ENCODE results near the gene RNU7-1. TPM values are rescaled to one million over a fixed set of nuclear protein-coding genes. Genes with fewer than 3 reads are reported as not detected.
A peak's percentile ranks its signal among the peaks of the same experiment; 100 is the strongest.

RNU7-1 gene
- total and polyA plus RNA-seq, 2 donors (not counting 1 experiment from before 2014, with no cell fraction given), result not detected

- Histone ChIP-seq H2AFZ (ENCODE audit: insufficient read depth, low read depth, low read length, poor library complexity, severe bottlenecking) (no peak overlapping the region), H3K4me2 (replicated peaks; ENCODE audit: low read depth, low read length, poor library complexity, severe bottlenecking) (peak overlapping the region; percentile 36), H3K27me3 (replicated peaks in 1 of 4; ENCODE audit: control extremely low read depth in 1 of 4, control insufficient read depth in 3 of 4, insufficient read depth in 4 of 4, low read length in 3 of 4) (no peaks in the 10 kb centered on the region), H3K36me3 (replicated peaks in 1 of 2; ENCODE audit: control extremely low read depth in 1 of 2, control insufficient read depth in 1 of 2, extremely low read depth in 1 of 2, insufficient read depth in 2 of 2, low read length in 1 of 2) (peaks cover 0 to 61% of the 10 kb centered on the region in 2 experiments), H3K4me3 (ENCODE audit: control extremely low read depth in 1 of 5, extremely low read depth in 1 of 5, insufficient read depth in 1 of 5, low read depth in 2 of 5, low read length in 4 of 5) (no peak overlapping the region), H3K79me2 (ENCODE audit: control insufficient read depth, insufficient read depth, low read length) (peaks cover 36% of the 10 kb centered on the region), H3K27ac (ENCODE audit: low read length in 2 of 2) (peak overlapping the region; percentile 30 to 63), H4K20me1 (ENCODE audit: control insufficient read depth, insufficient read depth, low read length, poor library complexity, severe bottlenecking) (peaks cover 14% of the 10 kb centered on the region), H3K9me3 (ENCODE audit: control extremely low read depth in 1 of 3, control insufficient read depth in 2 of 3, insufficient read depth in 1 of 3, low read length in 2 of 3) (no peaks in the 10 kb centered on the region), H3K9ac (ENCODE audit: low read length) (no peak overlapping the region), H3K4me1 (ENCODE audit: control insufficient read depth in 2 of 2, insufficient read depth in 2 of 2, low read length in 2 of 2) (peaks cover 58 to 69% of the 10 kb centered on the region in 2 donors)
- ATAC-seq (ENCODE audit: low read depth) (peak; percentile 57), DNase-seq (peak; percentile 93)
- Mint-ChIP-seq H3K27ac (peak overlapping the region; percentile 91), H3K9me3 (ENCODE audit: insufficient read depth) (no peaks in the 10 kb centered on the region), H3K4me1 (peaks cover 63% of the 10 kb centered on the region), H3K27me3 (no peaks in the 10 kb centered on the region), H3K4me3 (no peak overlapping the region)
- ChIA-PET CTCF (interaction anchor here (0.9 to 13.5 kb wide), 16 partner anchors 10 to 154 kb away, joined by 3 to 944 read pairs (median 6); partner anchors contain the start of genes C12orf57, C1RL, LPCAT3 and PTPN6), POLR2A (interaction anchor here (0.6 to 18.2 kb wide), 4 partner anchors 10 to 95 kb away, joined by 3 to 662 read pairs (median 4); partner anchors contain the start of genes C12orf57, PTPN6, RNU7-1 and SPSB2)
- no peak for TF ChIP-seq EZH2 (IDR thresholded peaks at IDR 0.05; ENCODE audit: borderline replicate concordance, insufficient read depth, low read depth, low read length, poor library complexity, severe bottlenecking)
- TF ChIP-seq, protein P1, sequence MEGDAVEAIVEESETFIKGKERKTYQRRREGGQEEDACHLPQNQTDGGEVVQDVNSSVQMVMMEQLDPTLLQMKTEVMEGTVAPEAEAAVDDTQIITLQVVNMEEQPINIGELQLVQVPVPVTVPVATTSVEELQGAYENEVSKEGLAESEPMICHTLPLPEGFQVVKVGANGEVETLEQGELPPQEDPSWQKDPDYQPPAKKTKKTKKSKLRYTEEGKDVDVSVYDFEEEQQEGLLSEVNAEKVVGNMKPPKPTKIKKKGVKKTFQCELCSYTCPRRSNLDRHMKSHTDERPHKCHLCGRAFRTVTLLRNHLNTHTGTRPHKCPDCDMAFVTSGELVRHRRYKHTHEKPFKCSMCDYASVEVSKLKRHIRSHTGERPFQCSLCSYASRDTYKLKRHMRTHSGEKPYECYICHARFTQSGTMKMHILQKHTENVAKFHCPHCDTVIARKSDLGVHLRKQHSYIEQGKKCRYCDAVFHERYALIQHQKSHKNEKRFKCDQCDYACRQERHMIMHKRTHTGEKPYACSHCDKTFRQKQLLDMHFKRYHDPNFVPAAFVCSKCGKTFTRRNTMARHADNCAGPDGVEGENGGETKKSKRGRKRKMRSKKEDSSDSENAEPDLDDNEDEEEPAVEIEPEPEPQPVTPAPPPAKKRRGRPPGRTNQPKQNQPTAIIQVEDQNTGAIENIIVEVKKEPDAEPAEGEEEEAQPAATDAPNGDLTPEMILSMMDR (IDR thresholded peaks at IDR 0.05), result peak; percentile 88
- WGBS (ENCODE audit: insufficient coverage), result 30% methylated on average over 6 of the region's 12 CpGs
- intact Hi-C loops (cut with micrococcal nuclease), result loop anchor here (1.0 kb wide), 3 partner anchors 21 to 96 kb away; partner anchors contain the start of gene C12orf57
Measured at GRCh38 chr12:6965026-6965661, 21.5 kb downstream of the RNU7-1 start.

- ChIA-PET POLR2A (interaction anchor here (1.4 to 18.2 kb wide), 2 partner anchors 21 to 93 kb away, joined by 5 to 662 read pairs; partner anchors contain the start of genes C12orf57, PTPN6, RNU7-1 and SPSB2), CTCF (interaction anchor here (0.7 to 13.5 kb wide), 6 partner anchors 10 to 144 kb away, joined by 3 to 944 read pairs (median 60); partner anchors contain the start of genes C12orf57, C1RL, PTPN6 and RNU7-1)
- Histone ChIP-seq H3K9ac (ENCODE audit: low read length) (no peak overlapping the region), H3K36me3 (replicated peaks in 1 of 2; ENCODE audit: control extremely low read depth in 1 of 2, control insufficient read depth in 1 of 2, extremely low read depth in 1 of 2, insufficient read depth in 2 of 2, low read length in 1 of 2) (peaks cover 0 to 56% of the 10 kb centered on the region in 2 experiments), H3K79me2 (ENCODE audit: control insufficient read depth, insufficient read depth, low read length) (peaks cover 34% of the 10 kb centered on the region), H3K27me3 (replicated peaks in 1 of 4; ENCODE audit: control extremely low read depth in 1 of 4, control insufficient read depth in 3 of 4, insufficient read depth in 4 of 4, low read length in 3 of 4) (no peaks in the 10 kb centered on the region), H2AFZ (ENCODE audit: insufficient read depth, low read depth, low read length, poor library complexity, severe bottlenecking) (no peak overlapping the region), H3K27ac (ENCODE audit: low read length in 2 of 2) (no peak overlapping the region), H3K9me3 (ENCODE audit: control extremely low read depth in 1 of 3, control insufficient read depth in 2 of 3, insufficient read depth in 1 of 3, low read length in 2 of 3) (no peaks in the 10 kb centered on the region), H3K4me1 (ENCODE audit: control insufficient read depth in 2 of 2, insufficient read depth in 2 of 2, low read length in 2 of 2) (peaks cover 52 to 63% of the 10 kb centered on the region in 2 donors), H3K4me2 (replicated peaks; ENCODE audit: low read depth, low read length, poor library complexity, severe bottlenecking) (no peak overlapping the region), H3K4me3 (ENCODE audit: control extremely low read depth in 1 of 5, extremely low read depth in 1 of 5, insufficient read depth in 1 of 5, low read depth in 2 of 5, low read length in 4 of 5) (no peak overlapping the region), H4K20me1 (ENCODE audit: control insufficient read depth, insufficient read depth, low read length, poor library complexity, severe bottlenecking) (peaks cover 14% of the 10 kb centered on the region)
- intact Hi-C loops (cut with micrococcal nuclease), result loop anchor here (1.0 kb wide), 3 partner anchors 21 to 96 kb away; partner anchors contain the start of gene C12orf57
- H3K4me1 Mint-ChIP-seq, result peaks cover 61% of the 10 kb centered on the region
- WGBS (ENCODE audit: insufficient coverage), result 70% methylated on average over 1 of the region's 4 CpGs
- TF ChIP-seq, protein P1 (IDR thresholded peaks at IDR 0.05), result no peak
- no peak for TF ChIP-seq EZH2 (IDR thresholded peaks at IDR 0.05; ENCODE audit: borderline replicate concordance, insufficient read depth, low read depth, low read length, poor library complexity, severe bottlenecking)
- H3K27ac Mint-ChIP-seq, result peak overlapping the region; percentile 91
- ATAC-seq (ENCODE audit: low read depth) (no peak), DNase-seq (no peak)
- H3K27me3 Mint-ChIP-seq, result no peaks in the 10 kb centered on the region
- H3K9me3 Mint-ChIP-seq (ENCODE audit: insufficient read depth), result no peaks in the 10 kb centered on the region
- no peak overlapping the region for H3K4me3 Mint-ChIP-seq
Measured at GRCh38 chr12:6965714-6966113, 22.1 kb downstream of the RNU7-1 start.

Measured in B cell (primary cell).